Right atrium auricular region (tissue), 2 donors: ENCODE results near the gene EVC2. TPM values are rescaled to one million over a fixed set of nuclear protein-coding genes. Genes with fewer than 3 reads are reported as not detected.
A peak's percentile ranks its signal among the peaks of the same experiment; 100 is the strongest.

Experiments used
- DNase-seq: peaks from one replicate; pipeline ENCODE4 v3.0.0-alpha.2; 2019; ENCODE audit warnings: low spot score
- H3K27ac ChIP-seq, 2 donors: fragments of 200-600 bp; sonication (generic); 1 replicate in 1 of 2; 2 replicates in 1 of 2; pipeline ENCODE4 v1.5.1; 2016 to 2019
- H3K27me3 ChIP-seq, 2 donors: fragments of 200-600 bp; sonication (generic); one replicate each; pipeline versions ENCODE4 v1.5.1 to v1.6.0; 2017 to 2019
- H3K36me3 ChIP-seq: fragments of 200-600 bp; sonication (generic); one replicate; pipeline ENCODE4 v1.5.1; 2016
- H3K4me1 ChIP-seq, 2 donors: fragments of 200-600 bp; sonication (generic); one replicate each; pipeline versions ENCODE4 v1.5.1 to v1.6.0; 2017 to 2019
- H3K4me3 ChIP-seq, 2 donors: fragments of 200-600 bp; sonication (generic); 1 replicate in 1 of 2; 2 replicates in 1 of 2; pipeline ENCODE4 v1.5.1; 2017 to 2019; ENCODE audit warnings: mild to moderate bottlenecking in 1 of 2, moderate library complexity in 1 of 2
- H3K9me3 ChIP-seq, 2 donors: fragments of 200-600 bp; sonication (generic); one replicate each; pipeline ENCODE4 v1.5.1; 2019
- total RNA-seq, 2 donors: library from RNA; depleted of rRNA; stranded (reverse); fragments of >200 nt; gene quantifications; one replicate each; pipeline ENCODE4 v1.1.0, GENCODE V29; 2016
- TF ChIP-seq, protein P1 (sequence below), 2 donors: fragments of 200-600 bp; sonication (generic); IDR thresholded peaks; one replicate each; pipeline ENCODE4 v1.5.1; 2019; ENCODE audit warnings: antibody characterized with exemption in 2 of 2

EVC2 gene
- total RNA-seq, 2 donors from 2014 or later: 2.6 to 7.0 TPM

DNA sequence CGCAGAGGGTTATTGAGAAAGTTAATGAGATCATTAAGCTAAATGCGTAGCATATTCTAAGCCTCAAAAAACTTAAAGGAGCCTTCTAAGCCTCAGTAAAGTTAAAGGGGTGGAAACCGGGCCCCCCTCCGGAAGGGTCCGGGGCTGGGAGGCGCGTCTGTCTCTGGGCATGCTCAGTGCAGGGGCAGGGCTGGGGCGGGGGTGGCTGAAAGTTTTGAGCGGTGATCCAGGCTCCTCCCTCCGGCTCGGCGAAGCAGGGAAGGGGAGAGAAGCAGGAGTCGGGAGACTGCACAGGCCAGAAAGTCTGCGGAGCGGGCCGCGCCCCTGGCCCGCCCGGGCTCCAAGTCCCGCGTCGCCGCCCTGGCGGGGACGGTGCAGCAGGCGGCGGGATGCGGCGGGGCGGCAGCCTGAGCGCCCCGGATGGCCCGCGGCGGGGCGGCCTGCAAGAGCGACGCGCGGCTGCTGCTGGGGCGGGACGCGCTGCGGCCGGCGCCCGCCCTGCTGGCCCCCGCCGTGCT is 2.7 kb upstream of the EVC2 start, which contains the start of gene EVC:
Gene EVC, plus strand, starts transcription at position 241 of the 518 bp plus-strand sequence. Its CDS starts 180 bp downstream, at position 421.
- Histone ChIP-seq H3K36me3 (no peaks in the 10 kb centered on the region), H3K27me3 (no peaks in the 10 kb centered on the region)

DNA sequence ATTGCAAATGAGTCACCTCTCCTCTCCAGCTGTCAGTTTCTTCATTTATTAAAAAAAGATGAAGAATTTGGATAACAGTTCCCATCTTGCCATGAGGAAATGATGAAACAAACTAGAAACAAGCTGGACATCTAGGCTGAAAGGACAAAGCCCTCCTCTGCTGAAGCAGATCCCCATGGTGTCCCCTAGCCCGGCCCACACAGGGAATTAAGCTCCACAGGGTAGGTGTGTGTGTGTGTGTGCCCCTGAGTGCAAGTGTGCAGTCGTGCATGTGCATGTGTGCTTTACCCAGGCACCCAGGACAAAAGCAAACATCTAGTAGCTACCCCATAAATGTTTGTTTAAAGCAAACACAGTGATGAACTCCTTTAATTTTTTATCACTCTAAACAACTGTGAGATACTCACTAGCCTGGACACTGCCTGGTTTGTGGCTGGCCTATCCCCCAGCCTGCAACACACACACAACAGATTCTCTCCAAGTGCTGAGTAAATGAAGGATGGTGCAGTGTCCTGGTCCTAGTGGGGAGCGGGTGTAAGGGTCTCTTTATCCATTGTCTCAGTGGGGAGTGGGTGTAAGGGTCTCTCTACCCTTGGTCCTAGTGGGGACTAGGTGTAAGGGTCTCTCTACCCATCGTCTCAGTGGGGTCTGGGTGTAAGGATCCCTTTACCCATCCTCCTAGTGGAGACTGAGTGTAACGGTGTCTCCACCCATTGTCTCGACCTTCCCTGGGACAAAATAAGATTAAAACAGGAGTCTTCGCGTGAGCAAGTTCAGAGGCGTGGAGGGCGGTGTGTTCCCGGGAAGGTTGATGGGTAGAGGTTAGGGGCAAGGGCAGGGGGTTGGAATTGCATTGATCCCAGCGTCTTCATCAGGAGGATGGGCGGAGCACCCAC is 2.0 kb upstream of the EVC2 start:
- DNase-seq: no peak

More for the DNA sequence above, 2.7 kb upstream of the EVC2 start, which contains the start of gene EVC:
- TF ChIP-seq, protein P1, sequence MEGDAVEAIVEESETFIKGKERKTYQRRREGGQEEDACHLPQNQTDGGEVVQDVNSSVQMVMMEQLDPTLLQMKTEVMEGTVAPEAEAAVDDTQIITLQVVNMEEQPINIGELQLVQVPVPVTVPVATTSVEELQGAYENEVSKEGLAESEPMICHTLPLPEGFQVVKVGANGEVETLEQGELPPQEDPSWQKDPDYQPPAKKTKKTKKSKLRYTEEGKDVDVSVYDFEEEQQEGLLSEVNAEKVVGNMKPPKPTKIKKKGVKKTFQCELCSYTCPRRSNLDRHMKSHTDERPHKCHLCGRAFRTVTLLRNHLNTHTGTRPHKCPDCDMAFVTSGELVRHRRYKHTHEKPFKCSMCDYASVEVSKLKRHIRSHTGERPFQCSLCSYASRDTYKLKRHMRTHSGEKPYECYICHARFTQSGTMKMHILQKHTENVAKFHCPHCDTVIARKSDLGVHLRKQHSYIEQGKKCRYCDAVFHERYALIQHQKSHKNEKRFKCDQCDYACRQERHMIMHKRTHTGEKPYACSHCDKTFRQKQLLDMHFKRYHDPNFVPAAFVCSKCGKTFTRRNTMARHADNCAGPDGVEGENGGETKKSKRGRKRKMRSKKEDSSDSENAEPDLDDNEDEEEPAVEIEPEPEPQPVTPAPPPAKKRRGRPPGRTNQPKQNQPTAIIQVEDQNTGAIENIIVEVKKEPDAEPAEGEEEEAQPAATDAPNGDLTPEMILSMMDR (IDR thresholded peaks at IDR 0.05): no peak
- H3K9me3 ChIP-seq: peaks cover 0 to 8% of the 10 kb centered on the region in 2 donors
- peak; percentile 85 for DNase-seq
- H3K4me1 ChIP-seq: peaks cover 0 to 39% of the 10 kb centered on the region in 2 donors
- peak within 1 kb of the TSS; percentile 51 to 58 for H3K4me3 ChIP-seq
- H3K27ac ChIP-seq: peak within 1 kb of the TSS; percentile 70 to 80

DNA sequence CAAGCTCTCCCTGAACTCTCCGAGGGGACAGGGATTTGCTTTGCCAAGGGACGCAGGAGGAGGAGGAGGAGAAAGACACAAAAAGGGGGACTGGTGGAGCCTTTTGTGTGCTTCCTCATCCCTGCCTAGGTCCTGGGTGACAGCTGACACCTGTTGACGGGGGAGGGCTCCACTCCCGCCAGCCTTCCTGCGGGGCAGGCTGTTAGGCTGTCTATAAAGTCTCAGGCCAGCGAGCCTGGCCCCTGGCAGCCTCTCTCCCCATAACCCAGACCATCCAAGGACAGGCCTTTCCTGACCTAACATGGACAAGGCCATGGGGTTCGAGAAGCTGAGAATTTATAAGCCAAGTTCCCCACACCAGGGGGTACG is 832 bp upstream of the EVC2 start:
- Histone ChIP-seq H3K4me1 (peaks cover 0 to 39% of the 10 kb centered on the region in 2 donors), H3K4me3 (peak overlapping the region in 1 of 2 donors; percentile 82)

More for the DNA sequence above, 2.0 kb upstream of the EVC2 start:
- peaks cover 0 to 39% of the 10 kb centered on the region in 2 donors for H3K4me1 ChIP-seq
- peaks cover 0 to 5% of the 10 kb centered on the region in 2 donors for H3K9me3 ChIP-seq
- peak overlapping the region; percentile 51 to 58 for H3K4me3 ChIP-seq
- TF ChIP-seq, protein P1 (IDR thresholded peaks at IDR 0.05): peak; percentile 22 to 40
- no peaks in the 10 kb centered on the region for H3K36me3 ChIP-seq
- H3K27me3 ChIP-seq: no peaks in the 10 kb centered on the region
- H3K27ac ChIP-seq: peak overlapping the region; percentile 70 to 80

DNA sequence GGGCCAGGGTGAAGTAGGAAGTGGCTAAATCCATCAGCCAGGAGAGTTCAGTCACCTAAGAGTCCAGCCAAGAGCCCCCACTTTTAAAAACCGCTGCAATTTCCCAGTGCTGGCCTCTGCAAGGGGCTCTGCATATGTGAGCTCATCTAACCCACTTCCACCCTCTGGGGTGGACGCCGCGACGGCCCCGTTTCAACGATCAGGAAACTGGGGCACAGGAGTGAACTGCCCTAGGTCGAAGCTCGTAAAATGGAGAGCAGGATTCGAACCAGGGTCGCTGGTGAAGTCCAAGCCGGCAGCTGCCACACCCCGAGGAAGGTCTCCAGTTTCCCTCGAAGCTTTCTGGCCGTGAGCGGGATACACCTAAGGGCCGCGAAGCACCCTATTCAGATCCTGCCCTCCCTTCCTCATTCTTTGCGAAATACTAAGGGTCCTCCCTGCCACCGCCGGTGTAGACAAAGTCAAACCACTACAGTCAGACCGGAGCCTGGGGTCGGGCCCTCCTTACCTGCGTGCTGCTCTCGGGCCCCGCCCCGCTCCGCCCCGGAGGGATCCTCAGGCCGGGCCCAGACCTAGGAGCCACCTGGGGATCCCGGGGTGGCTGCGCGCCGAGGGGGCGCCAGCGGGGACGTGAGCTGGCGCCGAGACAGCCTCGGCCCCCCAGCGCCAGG is 446 bp downstream of the EVC2 start:
- TF ChIP-seq, protein P1 (IDR thresholded peaks at IDR 0.05): no peak
- no peaks in the 10 kb centered on the region for H3K9me3 ChIP-seq
- peaks cover 0 to 39% of the 10 kb centered on the region in 2 donors for H3K4me1 ChIP-seq
- H3K27ac ChIP-seq: peak overlapping the region; percentile 83 to 84
- peak overlapping the region; percentile 65 to 82 for H3K4me3 ChIP-seq
- no peaks in the 10 kb centered on the region for H3K27me3 ChIP-seq
- H3K36me3 ChIP-seq: no peaks in the 10 kb centered on the region
- DNase-seq: no peak

More for the DNA sequence above, 832 bp upstream of the EVC2 start:
- Histone ChIP-seq H3K27me3 (no peaks in the 10 kb centered on the region), H3K36me3 (no peaks in the 10 kb centered on the region), H3K27ac (peak overlapping the region; percentile 83 to 84), H3K9me3 (no peaks in the 10 kb centered on the region)
- TF ChIP-seq, protein P1 (IDR thresholded peaks at IDR 0.05): no peak
- no peak for DNase-seq

DNA sequence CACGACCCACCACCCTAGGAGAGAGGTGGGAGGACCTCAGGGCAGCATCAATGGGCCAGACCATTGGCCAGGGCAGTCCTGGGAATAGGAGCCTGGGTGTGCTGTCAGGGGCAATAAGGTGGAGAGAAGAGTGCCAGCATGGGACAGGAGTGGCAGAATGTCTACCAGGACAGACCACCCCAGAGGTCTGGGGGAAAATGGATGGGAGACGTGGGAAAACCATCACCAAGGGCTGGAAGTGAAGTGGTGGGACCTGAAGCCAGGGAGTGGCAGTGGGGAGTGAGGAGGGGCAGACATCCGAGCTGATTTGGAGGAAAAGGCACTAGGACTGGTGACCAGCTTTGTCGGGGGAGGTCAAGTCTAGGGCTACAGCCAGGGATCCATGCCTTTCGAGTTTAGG is 993 bp downstream of the EVC2 start:
- H3K27ac ChIP-seq: peak overlapping the region; percentile 83 to 84
- TF ChIP-seq, protein P1 (IDR thresholded peaks at IDR 0.05): no peak

More for the DNA sequence above, 993 bp downstream of the EVC2 start:
- DNase-seq: no peak
- peaks cover 0 to 34% of the 10 kb centered on the region in 2 donors for H3K4me1 ChIP-seq
- H3K36me3 ChIP-seq: no peaks in the 10 kb centered on the region
- peak overlapping the region; percentile 65 to 82 for H3K4me3 ChIP-seq
- no peaks in the 10 kb centered on the region for H3K27me3 ChIP-seq
- no peaks in the 10 kb centered on the region for H3K9me3 ChIP-seq
